GM18868 (cell line): ENCODE measurements around the gene SH3GL2.

Experiments used
- ATAC-seq: cut with Tn5 transposase; IDR thresholded peaks from one replicate; pipeline ENCODE4 v1.9.1; 2021; ENCODE audit warnings: mild to moderate bottlenecking, moderate library complexity; ENCODE audit not compliant: unreplicated experiment

Gene SH3GL2

GRCh38 chr9:17609312-17610005 lies 30.6 kb downstream of the SH3GL2 start:
- no peak for ATAC-seq

GRCh38 chr9:17611342-17611741 lies 32.5 kb downstream of the SH3GL2 start:
- no peak for ATAC-seq

DNA sequence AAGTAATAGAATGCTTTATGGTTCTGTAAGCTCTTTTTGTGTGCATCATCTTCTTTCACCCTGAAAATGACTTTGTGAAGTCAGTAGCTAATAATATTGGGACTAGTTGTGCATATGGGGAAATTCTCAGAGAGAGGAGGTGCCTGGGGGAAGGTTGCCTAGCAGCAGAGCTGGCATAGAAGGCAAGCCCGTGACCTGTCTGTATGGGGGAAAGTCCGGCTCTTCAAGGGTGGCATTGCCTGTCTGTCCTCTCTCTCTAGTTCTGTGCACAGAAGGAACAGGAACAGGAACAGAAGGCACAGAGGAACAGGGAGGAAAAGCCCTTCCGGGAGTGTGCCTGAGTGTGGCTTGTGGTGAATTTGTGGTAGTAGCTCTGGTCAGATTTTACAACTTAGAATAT lies 33.1 kb downstream of the SH3GL2 start:
- peak; percentile 85 for ATAC-seq

DNA sequence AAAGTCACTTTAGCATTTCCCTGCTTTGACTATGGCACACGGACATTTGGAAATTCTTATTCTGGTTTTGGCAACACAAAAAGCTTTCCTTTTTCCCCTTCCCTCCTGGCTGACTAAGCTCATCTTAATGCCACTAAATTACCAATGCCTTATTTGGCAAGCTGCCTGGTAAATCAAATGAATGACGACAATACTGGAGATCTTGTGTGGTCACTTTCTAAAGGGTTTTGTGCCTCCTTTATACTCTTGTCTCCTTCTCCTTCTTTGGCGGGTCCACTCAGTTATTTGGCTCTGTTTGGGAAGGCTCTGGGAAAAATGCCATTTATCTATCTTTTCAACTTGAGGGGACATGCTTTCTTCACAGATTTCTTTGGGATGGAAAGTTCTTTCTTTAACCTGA lies 34.9 kb downstream of the SH3GL2 start:
- ATAC-seq: no peak

GRCh38 chr9:17614250-17614649 lies 35.4 kb downstream of the SH3GL2 start:
- no peak for ATAC-seq

- ATAC-seq: no peak
Measured at GRCh38 chr9:17614903-17615302, 36.0 kb downstream of the SH3GL2 start.

GRCh38 chr9:17622141-17622540 lies 43.3 kb downstream of the SH3GL2 start:
- no peak for ATAC-seq

GRCh38 chr9:17622749-17623148 lies 43.9 kb downstream of the SH3GL2 start:
- no peak for ATAC-seq

DNA sequence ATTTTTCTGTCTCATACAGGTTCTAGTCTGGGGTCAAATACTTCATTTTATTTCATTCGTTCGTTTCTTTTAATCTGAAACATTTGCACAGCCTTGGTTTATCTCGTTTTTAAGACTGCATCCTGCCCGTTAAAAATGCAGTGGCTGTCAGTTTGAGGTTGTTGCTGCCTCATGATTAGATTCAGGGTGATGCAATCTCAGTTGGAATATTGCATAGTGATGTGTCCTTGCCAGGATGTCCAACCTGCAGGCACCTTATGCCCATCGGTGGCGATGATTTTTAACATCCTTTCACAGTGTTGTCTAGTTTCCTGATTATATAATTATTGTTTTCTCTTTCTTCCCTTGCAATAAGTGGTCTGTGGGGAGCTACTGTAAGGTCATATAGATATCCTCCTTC lies 45.1 kb downstream of the SH3GL2 start:
- ATAC-seq: no peak

- ATAC-seq: no peak
Measured at GRCh38 chr9:17624571-17624970, 45.7 kb downstream of the SH3GL2 start.

DNA sequence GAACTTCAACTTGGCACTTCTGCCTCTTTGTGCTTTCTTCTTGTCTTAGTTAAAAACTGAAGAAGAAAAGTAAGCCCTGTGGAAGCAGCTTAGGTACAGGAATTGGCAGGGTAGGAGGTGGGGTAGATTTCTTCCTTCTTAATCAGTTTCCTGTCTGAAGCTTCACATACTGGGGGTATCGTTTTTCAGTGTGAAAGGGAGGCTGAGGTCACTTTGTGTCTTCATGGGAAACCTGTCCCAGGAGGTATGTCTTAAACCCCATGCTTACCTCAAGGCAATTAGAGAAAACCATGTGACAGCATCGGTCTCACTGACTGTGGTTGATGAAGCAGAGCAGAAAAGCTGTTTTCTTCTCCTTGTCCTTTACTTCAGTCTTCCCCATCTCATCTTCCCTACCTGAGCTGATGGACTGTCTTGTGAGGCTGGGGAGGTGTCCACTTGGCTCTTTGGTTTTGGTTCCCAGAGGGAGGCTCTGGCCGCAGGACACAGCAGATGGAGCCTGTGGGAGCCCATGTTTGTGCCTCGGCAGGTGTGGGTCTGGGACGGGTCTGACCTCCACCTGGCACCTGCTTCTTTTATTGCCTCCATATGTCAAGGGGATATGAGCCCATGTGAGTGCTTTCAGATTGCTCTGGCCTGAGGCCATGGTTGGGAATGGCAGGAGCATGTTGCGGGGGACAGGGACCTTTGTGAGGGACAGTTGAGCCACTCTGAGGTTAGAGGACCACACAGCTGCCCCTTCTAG lies 47.0 kb downstream of the SH3GL2 start:
- ATAC-seq: no peak

DNA sequence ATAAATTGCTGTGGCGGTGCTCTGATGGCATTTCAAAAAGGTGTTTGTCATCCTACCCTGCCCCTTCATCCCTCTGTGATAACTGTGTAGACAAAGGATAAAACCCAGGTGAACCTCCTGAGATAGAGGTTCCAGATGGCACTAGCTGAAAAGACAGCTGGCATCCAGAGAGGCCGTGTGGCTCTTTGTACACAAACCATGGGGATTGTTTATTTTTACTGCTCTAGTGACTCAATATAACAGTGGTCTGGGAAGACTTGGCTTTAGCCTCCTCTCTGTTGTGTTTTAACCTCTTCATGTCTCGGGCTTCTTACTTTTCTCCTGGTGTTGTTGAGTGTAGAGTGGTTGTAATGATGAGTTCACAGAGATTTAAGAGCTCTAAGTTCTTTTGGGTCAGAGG lies 48.8 kb downstream of the SH3GL2 start:
- ATAC-seq: no peak

DNA sequence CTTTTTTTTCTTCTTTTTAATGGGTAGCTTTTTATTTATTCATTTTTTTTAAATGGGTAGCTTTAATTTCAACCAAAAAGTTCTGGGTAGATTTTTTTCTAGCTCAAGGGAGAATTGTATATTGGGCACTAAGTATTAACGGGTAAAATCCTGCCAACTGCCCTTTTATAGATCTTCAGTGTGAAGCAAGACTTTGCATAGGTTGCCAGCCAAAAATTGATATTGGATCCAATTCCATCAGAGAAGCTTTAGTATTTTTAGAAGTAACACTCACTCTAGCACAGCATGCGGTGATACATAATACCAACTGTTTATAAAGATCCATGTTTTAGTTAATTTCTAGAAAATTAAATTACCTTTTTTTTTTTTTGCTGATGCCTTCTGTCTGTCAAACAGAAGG lies 49.8 kb downstream of the SH3GL2 start:
- no peak for ATAC-seq

DNA sequence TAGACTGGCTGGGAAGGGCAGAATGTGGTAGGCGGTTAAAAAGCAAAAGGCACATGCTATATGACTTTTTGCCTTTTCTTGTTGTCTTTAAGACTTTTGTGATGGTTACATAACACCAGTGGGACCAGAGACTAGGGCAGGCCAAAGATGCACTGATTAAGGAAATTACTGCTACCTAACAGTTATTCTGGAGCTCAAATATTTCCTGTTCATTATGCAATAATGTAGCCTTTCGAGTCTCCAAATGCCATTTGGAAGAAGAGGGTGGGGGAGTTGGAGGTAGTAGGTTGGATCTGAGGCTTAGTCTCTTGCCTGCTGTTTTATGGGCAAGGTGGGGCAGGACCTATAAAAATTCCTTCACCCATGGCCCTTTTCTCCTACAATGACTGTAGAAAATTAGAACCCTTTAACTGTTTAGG lies 51.7 kb downstream of the SH3GL2 start:
- no peak for ATAC-seq

DNA sequence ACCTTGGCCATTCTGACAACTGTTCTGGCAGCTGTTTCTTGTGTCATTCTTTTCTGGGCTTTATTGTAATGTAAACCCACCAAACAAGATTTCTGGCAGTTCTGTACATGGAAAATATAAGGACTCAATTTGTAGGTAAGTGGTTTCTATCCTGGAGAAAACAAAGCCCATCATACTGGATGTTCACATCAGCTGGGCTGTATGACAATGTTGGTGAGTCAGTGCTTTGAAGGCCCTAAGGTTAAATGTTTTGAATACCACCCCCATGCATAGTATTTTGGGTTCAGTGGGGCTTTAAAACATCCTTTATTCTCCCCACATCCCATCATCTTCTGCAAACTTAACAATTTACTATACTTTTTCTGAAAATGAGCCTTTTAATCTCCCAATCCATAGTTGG lies 52.5 kb downstream of the SH3GL2 start:
- ATAC-seq: no peak

- ATAC-seq: no peak
Measured at GRCh38 chr9:17632994-17633393, 54.1 kb downstream of the SH3GL2 start.

GRCh38 chr9:17635115-17635890 lies 56.4 kb downstream of the SH3GL2 start:
- no peak for ATAC-seq

DNA sequence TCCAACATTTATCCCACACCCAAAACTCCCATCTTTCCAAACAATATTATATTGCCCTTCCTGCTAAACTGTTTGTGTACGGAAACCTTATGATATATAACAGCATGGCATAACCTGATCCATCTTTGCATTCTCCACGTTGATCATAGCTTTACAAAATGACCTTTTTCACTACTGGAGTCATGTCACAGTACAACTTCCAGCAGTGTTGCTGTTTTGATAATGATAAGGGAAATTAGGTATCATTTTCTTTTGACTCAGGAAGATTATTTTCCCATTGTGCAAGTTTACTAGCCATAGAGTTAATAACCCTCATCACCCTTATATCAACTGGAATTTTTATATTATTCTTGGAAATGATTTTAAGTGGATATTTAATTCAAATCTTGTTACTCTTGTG lies 57.5 kb downstream of the SH3GL2 start:
- ATAC-seq: no peak

- no peak for ATAC-seq
Measured at GRCh38 chr9:17636821-17637220, 58.0 kb downstream of the SH3GL2 start.

GRCh38 chr9:17637229-17637628 lies 58.4 kb downstream of the SH3GL2 start:
- no peak for ATAC-seq

DNA sequence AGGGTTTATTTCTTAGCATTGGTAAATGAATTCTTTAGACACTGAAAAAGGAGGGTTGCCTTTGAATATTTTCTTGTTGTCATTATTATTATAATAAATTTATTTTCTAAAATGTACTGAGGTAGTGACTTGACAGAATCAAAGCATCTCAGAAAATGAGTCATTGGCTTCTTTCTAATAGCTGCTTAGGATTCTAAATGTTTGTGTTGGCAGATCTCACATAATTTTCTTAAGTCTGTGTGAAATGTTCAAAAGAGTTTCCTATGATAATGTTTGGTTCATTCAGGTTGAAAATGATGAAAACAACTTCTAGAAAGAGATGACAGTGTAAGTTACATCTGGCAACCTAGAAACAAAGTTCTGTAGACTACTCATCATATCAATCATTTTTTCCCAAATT lies 69.7 kb downstream of the SH3GL2 start:
- ATAC-seq: no peak

DNA sequence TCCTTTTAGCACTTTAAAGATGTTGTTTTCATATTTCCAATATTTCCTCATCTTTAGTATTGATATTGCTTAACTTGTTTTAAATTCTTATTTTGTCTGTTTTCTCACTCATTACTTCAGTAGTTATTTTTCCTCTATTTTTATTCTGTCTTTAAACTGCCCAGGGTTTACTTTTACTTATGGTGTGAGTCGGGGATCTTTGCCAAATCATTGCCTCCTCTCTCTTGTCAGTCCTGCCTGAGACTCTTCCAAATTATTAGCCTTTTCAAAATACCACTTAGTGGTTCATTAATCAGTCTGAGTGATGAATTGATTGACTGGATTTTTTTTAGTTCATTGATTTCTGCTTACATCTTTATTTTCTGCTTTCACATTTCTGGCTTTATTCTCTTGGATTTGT lies 72.9 kb downstream of the SH3GL2 start:
- ATAC-seq: no peak
